Activated T-cell treated with anti-CD3 and anti-CD28 coated beads for 48 hours (primary cell): Measurements from ENCODE around the gene PTPN14.

ENCODE experiments used
- DNase-seq: peaks from one replicate; pipeline ENCODE4 v3.0.0-alpha.2; 2020; ENCODE audit warnings: low read depth

PTPN14 gene

GRCh38 chr1:214331827-214332423 is 219.5 kb downstream of the PTPN14 start:
- DNase-seq, result peak; percentile 54

- DNase-seq, result no peak
These were observed 220.2 kb downstream of the PTPN14 start for GRCh38 chr1:214331180-214331579.

GRCh38 chr1:214330715-214331114 is 220.7 kb downstream of the PTPN14 start:
- no peak for DNase-seq

GRCh38 chr1:214330222-214330621 is 221.2 kb downstream of the PTPN14 start:
- DNase-seq, result no peak

GRCh38 chr1:214329470-214330220 is 221.8 kb downstream of the PTPN14 start:
- no peak for DNase-seq

DNA sequence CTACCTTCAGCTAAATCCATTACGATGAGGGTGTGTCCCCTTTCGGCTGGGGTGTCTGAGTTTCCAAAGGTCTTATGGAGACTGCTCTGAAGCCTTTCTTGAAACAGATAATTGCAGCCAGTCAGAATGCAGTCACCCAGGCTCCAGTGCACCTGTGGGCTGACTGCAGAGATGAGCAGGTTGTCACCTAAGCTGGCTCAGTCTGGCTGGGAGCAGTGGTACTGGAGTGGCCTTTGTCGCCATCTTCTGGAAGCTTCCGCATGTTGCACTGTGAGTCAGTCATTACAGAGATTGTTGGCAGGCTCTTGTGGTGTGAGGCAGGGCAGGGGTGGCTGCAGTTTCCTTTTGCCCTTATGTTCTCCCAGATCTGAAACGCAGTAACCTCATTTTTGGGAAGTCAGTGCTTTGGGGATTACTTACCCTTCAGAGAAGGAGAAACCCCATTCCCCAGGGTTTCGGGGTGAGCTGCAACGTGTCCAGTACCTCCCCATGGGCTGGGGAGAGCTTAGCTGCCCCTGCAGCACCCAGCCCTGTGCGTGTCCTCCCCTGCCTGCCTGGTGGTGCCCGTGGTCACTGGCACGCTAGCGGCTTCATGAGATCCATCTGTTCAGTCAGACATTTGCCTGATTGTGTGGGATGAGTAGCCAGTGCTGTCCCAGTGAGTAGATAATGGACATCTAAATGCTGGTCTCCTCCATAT is 222.5 kb downstream of the PTPN14 start:
- peak; percentile 65 for DNase-seq

DNA sequence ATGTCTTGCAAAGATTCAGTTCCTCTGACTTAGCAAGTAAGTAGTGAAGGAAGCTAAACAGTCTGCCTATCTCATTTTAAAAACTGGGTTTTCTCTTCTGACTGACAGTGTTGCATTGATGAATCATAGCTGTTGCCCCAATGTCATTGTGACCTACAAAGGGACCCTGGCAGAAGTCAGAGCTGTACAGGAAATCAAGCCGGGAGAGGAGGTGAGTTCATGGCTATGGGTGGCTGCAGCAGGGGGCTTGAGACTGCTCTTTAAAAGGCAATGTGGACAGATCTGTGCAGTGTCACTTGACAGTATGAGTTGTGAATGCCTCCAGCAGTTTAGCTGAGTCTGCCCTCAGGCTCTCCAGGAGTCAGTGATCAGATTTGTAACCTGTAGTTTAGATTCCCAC is 223.9 kb downstream of the PTPN14 start:
- no peak for DNase-seq

DNA sequence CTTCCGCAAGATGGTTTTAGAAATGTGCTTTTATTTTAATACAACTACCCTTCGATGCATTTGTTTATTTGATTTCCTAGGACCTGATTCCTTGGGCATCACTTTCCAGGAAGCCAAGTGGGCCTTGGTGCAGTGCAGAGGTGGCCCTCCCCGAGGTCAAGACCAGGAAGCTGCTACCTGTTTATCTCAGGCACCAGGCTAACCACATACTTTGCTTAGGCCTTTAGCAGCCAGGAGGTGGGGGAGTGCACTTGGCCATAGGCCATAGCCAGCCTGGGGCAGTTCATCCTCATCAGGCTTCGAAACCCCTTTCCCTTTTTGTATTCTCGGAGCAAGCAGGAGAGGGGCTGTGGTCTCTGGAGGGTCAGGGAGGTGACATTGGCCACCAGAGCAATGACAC is 225.0 kb downstream of the PTPN14 start:
- DNase-seq, result no peak

GRCh38 chr1:214324896-214325800 is 226.3 kb downstream of the PTPN14 start:
- no peak for DNase-seq

DNA sequence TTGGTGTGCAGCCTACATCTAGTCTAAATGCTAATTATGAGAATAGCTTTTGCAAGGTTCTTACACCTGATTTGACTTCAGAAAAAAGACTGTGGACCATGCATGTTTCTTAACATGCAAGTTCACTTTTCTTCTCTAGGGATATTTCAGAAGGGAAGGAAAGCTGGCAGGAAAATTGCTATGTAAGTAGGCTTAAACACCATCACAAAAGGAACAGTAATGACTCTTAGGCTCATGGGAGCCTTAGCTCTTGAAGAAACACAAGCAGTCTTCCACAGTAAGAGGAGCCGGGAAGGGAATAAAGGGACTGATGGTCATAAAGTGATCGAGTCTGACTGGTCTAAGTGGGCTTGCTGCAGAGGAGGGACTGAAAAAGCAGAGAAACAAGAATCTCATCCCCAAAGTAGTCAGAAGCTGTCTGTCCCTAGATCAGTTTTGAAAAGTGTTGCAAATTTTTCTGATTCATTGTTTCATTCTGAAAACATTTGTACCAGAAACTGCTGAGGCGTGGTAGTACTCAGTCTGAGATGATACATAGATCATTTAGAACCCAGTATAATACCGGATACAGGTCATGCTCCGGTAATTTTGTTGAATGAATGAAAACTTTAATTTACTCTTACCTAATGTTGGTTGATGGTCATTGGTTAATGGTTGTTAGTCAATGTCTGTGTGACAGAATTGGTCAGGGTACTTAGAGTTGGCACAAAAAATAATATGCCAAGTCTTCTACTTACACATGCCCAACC is 229.5 kb downstream of the PTPN14 start:
- no peak for DNase-seq

- DNase-seq, result no peak
These were observed 231.5 kb downstream of the PTPN14 start for GRCh38 chr1:214319938-214320337.

- DNase-seq, result no peak
These were observed 232.3 kb downstream of the PTPN14 start for GRCh38 chr1:214318956-214319736.

DNA sequence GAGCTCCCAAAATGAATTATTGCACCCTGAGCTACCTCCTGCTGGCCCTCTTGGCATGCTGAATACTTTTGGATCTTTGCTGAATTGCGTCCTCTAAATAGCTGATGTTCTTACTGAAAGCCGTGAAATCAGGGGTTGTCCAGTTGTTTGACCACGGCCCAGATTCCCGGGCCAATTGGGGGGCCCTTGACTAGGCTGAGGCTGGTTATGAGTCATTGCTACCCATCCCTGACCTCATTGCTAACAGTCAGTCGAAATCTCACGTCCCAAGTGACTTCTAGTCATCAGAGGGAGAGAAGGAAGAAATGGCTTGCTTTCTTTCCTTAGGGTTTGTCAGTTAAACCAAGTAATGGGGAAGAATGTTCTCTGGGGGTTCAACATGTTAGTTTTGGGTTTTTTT is 233.0 kb downstream of the PTPN14 start:
- no peak for DNase-seq

DNA sequence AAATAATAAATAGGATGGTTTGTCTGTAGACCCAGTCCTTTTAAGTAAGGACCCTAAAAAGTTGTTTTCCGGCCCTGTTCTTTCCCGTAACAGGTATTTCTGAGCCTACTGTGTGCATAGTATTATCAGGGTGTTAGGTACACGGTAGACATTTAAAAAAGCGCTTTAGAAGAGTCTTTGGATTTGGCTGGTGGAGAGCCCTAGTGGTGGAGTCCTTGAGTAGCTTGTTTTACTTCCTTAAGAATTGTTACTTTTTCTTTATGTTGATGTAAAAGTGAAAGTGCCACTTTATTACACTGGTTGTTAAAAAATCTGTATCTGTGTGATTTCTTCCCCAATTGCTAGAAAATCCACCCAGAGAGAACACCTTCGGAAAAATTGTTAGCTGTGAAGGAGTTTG is 233.7 kb downstream of the PTPN14 start:
- DNase-seq, result no peak

DNA sequence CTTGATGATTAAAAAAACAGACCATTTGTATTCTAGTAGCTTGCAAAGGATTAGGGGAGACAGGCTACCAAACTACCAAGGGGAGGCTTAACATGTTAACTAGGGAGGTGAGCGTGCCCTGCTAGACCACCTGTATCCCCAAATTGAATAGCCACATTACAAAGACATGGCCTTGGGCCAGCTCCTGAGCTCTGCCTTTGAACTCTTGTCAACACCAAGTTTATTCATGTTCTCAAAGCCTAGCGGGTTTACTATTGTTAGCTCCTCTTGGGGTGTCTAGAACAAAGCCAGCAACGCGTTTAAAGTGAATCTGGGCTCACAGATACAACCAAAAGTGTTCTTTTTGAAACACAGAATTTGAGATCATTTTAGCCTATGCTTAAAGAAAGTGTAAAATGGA is 234.1 kb downstream of the PTPN14 start:
- DNase-seq, result no peak

- no peak for DNase-seq
These were observed 234.8 kb downstream of the PTPN14 start for GRCh38 chr1:214316593-214316992.

- no peak for DNase-seq
These were observed 237.1 kb downstream of the PTPN14 start for GRCh38 chr1:214314178-214314843.

DNA sequence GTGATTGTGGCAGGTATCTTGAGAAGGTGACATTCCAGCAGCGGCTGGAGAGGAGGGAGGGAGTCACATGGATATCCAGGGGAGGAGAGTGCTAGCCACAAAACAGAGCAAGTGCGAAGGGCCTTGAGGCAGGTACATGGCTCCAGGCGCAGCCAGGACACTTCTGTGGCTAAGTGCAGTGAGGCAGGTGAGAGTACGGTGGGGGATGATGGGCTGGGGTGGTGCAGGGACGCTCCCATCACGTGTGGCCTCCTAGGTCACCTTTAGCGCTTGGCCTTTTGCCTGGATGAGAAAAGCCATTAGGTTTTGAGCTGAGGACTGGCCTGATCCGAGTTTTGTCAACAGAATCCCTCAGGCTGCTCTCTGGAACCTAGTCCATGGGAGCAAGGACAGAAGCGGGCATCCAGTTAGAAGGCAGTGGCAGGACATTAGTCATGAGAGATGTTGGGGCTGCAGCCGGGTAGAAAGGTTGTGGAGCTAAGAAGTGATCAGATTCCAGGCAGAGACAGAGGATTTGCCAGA is 238.8 kb downstream of the PTPN14 start:
- DNase-seq, result no peak

GRCh38 chr1:214310777-214311690 is 240.4 kb downstream of the PTPN14 start:
- no peak for DNase-seq
